Measurements from ENCODE around the gene POMGNT2.

The POMGNT2 gene

GRCh38 chr3:43144761-43145490 is 39.0 kb upstream of the POMGNT2 start:
- peak; percentile 7 for DNase-seq (ENCODE audit: low read depth)
- TF ChIP-seq CTCF (IDR thresholded peaks at IDR 0.05; ENCODE audit: insufficient read depth, low read depth, low read length, missing control alignments), result no peak
- H3K4me3 ChIP-seq (ENCODE audit: low read length), result no peak overlapping the region

GRCh38 chr3:43142472-43142871 is 36.6 kb upstream of the POMGNT2 start:
- no peak for TF ChIP-seq CTCF (IDR thresholded peaks at IDR 0.05; ENCODE audit: insufficient read depth, low read depth, low read length, missing control alignments)
- no peak for DNase-seq (ENCODE audit: low read depth)
- H3K4me3 ChIP-seq (ENCODE audit: low read length), result no peak overlapping the region

- no peak overlapping the region for H3K4me3 ChIP-seq (ENCODE audit: low read length)
- TF ChIP-seq CTCF (IDR thresholded peaks at IDR 0.05; ENCODE audit: insufficient read depth, low read depth, low read length, missing control alignments), result no peak
These were observed 32.8 kb upstream of the POMGNT2 start for GRCh38 chr3:43138488-43139231.

GRCh38 chr3:43132870-43133636 is 27.2 kb upstream of the POMGNT2 start:
- DNase-seq (ENCODE audit: low read depth), result no peak
- H3K4me3 ChIP-seq (ENCODE audit: low read length), result no peak overlapping the region
- TF ChIP-seq CTCF (IDR thresholded peaks at IDR 0.05; ENCODE audit: insufficient read depth, low read depth, low read length, missing control alignments), result no peak

More at GRCh38 chr3:43138488-43139231, 32.8 kb upstream of the POMGNT2 start:
- DNase-seq (ENCODE audit: low read depth), result no peak

DNA sequence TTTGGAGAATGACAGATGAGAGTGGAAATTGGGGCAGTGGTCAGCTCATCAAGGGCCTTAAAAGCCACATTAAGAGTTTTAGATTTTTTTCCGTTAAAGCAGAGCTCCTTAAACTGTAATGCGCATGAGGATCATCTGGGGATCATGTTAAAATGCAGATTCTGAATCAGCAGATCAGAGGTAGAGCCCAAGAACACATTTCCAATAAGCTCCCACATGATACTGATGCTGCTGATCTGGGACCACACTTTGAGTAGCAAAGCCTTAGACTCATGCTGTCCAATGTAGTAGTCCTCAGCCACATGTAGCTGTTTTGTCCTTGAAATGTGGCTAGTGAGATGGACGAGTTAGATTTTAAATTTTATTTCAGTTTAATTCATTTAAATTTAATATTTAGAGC is 26.3 kb upstream of the POMGNT2 start:
- no peak for DNase-seq (ENCODE audit: low read depth)
- no peak for TF ChIP-seq CTCF (IDR thresholded peaks at IDR 0.05; ENCODE audit: insufficient read depth, low read depth, low read length, missing control alignments)
- H3K4me3 ChIP-seq (ENCODE audit: low read length), result no peak overlapping the region

GRCh38 chr3:43128464-43128863 is 22.6 kb upstream of the POMGNT2 start:
- no peak for DNase-seq (ENCODE audit: low read depth)
- TF ChIP-seq CTCF (IDR thresholded peaks at IDR 0.05; ENCODE audit: insufficient read depth, low read depth, low read length, missing control alignments), result no peak
- no peak overlapping the region for H3K4me3 ChIP-seq (ENCODE audit: low read length)

Data from epithelial cell of esophagus (primary cell).